GM18861 (cell line): ENCODE results near the gene ADM2.
A peak's percentile ranks its signal among the peaks of the same experiment; 100 is the strongest.

ENCODE experiments used
- ATAC-seq: cut with Tn5 transposase; IDR thresholded peaks from one replicate; pipeline ENCODE4 v1.9.1; 2021; ENCODE audit not compliant: unreplicated experiment

Gene ADM2

DNA sequence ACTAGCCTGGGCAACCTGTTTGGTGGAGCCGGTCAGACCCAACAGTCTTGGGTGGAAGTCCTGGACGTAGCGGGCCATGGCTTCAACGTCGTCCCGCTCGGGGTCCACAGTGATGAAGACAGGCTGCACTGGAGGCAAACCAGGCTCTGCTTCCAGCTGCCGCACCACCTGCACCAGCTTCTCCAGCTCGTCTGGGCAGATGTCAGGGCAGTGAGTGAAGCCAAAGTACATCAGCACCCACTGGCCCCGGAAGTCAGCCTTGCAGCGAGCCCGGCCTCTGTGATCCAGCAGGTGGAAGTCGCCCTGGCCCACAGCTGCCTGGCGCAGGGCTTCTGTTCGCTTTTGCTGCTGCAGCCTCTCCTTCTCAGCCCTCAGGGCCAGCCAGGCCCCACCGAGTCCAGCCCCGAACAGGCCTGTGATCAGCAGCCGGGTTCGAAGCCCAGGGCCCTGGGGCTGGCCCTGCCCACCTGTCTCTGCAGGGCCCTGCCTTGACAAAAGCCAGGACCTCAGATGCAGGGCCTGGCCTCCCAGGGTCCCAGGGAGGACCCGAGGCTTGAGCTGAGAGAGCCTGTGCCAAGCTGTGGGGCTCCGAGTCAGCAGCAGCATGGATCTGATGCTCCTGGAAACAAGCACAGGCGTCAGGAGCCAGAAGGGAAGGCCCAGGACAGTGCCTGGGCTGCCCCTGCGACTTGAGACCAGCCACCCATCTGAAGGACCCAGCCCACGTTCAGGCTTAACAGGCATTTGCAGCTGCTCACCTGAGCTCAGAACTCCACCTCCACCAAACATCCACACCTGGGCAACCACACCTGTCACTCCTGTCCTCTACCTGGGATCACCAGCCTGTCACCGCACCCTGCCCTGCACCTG lies 42.7 kb downstream of the ADM2 start:
- ATAC-seq: no peak

DNA sequence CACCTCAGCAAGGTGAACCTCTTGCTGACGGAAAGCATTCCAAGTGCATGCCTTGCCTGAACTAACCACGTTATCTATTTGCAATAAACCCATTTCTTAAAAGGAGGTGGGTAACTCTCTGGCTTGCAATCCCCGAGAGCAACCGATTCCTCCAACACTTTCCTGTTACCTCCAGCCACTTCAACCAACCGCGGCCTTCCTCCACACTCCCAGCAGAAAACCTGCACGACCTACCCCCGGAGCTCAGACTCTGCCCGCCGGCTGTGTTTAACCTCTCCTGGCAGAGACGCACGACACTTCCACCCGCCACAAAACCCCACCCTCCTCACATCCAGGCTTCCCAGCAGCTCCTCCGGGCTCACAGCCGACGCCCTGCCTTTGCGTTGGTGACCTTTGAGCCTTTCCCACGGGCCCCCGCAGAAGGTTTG lies 43.3 kb downstream of the ADM2 start:
- ATAC-seq: no peak

DNA sequence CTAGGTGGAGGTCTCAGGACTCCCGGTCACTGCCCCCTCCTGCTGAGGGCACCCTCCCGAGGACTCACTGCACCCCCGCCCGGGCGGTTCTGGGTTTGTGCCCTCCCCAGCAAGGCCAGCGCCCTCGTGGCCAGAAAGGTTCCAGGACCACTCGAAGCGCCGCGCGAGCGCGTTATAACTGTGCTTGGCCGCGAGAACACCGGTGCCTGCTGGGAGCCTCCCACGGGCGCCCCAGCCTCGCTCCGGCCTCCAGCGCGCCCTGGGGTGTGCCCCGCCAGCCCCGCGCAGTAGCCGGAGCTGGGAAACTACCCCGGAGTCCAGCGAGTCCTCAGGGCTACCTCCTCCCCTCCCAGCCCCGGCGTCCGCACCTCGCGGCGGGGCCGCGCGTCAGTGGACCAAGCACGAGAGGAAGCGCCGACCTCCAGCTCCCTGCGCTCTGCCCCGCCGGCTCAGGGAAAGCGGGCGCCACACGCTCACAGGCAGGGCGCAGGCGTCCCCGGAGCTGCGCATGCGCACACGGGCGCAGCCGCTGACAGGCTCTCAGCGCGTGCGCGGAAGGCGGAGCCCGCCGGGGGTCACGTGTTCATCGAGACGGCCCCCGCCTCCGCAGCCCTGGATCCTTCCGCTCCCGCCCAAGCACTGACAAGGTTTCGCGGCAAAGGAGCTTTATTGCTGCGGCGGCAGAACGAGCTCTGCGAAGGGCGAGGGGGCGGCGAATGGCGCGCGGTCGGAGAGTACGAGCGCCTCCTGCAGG lies 43.9 kb downstream of the ADM2 start, which contains the start of gene SCO2:
SCO2 (minus strand) TSS at position 495 of the 754 bp plus-strand sequence. CDS start 1,187 bp downstream, outside the sequence.
- peak; percentile 36 for ATAC-seq

DNA sequence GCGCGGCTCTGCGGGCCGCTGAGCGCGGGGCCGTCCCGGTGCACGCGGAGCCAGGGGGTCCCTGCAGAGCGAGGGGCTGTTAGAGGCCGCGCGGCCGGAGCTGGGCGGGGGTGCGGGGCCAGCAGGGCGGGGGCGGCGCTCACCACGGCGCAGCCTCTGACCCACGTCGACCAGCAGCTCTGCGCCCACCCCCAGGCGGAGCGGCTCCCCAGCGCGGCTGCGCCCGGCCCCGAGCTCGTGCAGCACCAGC lies 44.4 kb downstream of the ADM2 start:
- ATAC-seq: no peak

DNA sequence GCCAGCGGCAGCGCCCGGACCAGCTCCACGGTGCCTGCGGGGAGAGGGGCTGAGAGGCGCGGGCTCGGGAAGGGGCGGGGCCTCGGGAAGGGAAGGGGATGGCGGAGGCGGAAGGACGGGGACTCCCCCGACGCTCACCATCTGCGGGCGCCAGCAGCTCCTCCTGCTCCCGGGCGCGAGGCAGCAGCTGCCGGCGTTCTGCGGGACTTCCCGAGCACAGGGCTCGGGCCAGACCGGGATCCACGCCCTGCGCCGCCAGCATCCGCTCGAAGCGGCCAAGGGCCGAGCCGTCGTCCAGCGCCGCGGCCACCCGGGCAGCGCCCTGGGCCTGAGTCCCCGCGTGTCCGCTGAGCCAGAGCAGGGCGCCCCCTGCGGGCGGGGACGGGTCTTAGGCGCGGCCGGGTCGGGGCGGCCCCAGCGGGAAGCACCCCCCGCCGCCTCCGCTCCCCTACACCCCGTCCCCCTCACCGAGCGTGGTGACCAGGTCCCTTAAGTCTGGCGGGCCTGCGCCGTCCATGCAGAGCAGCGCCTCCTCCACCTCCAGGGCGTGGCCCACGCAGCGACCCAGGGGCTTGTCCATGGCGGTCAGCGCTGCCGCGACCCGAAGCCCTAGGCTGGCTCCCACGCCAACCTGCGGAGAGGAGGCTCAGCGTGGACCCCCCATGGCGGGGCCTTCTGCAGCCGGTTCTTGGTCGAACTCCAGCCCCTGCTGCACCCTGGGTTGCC lies 44.9 kb downstream of the ADM2 start:
- ATAC-seq: peak; percentile 19

DNA sequence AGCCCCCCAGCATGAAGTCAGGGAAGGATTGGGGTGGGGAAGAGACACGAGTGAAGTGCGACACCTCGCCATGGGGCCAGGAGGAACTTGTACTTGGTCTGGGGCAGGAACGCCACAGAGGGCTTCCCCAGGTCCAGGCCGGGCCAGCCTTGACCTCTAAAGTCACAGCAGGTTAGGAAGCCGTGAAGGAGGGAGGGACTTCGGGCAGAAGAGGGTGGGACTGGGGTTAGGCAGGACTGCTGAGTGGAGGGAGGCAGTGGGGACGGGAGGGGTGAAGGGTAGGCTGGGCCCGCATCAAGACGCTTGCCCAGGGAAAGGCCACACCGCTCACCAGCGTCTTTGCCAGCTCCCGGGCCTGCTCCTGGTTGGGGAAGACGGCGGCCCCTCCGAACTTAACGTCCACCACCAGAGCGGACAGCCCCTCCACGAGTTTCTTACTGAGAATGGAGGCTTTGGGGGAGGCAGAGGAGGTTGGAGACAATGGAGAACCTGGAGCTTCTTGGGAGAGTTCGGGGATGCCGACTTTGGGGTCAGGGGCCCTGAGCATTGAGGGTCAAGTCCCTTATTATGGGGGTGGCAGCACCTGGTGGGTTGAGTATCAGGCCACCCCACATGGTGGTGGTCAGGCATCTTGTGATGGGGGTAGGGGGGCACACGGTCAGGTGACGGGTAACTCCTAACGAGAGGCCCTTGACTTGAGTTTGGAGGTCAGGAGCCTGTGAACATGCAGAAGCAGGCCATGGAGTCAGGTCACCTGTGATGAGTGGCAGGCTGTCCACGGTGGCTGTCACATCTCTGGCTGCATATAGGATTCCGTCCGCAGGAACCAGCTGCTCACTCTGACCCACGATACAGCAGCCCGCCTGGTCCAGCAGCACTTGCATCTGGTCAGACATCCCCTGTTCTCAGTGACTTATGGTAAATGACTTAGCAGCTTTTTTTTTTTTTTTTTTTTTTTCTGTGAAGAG lies 45.8 kb downstream of the ADM2 start:
- no peak for ATAC-seq

DNA sequence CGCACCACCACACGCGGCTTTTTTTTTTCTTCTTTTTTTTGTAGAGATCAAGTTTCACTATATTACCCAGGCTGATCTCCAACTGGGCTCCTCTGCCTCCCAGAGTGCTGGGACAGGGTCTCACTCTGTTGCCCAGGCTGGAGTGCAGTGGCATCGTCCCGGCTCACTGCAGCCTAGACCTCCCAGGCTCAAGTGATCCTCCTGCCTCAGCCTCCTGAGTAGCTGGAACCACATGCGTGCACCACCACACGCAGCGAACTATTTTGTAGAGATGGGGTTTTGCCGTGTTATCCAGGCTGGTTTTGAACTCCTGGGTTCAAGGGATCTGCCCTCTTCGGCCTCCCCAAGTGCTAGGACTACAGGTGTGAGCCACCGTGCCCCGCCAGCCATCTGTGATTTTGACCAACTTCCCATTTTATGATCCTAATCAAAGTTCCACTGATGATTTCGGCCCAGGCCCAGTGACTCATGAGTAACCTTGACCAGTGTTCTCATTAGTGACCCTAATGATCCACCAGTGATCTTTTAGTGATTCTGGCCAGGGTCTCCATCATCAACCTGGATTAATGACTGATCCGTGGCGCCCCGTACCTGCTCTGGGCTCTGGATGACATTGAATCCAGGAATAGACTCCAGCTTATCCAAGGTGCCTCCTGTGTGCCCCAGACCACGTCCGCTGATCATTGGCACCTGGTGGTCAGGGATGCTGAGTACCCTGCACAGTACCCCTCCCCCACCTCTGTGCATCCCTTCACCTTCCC lies 46.8 kb downstream of the ADM2 start:
- no peak for ATAC-seq

DNA sequence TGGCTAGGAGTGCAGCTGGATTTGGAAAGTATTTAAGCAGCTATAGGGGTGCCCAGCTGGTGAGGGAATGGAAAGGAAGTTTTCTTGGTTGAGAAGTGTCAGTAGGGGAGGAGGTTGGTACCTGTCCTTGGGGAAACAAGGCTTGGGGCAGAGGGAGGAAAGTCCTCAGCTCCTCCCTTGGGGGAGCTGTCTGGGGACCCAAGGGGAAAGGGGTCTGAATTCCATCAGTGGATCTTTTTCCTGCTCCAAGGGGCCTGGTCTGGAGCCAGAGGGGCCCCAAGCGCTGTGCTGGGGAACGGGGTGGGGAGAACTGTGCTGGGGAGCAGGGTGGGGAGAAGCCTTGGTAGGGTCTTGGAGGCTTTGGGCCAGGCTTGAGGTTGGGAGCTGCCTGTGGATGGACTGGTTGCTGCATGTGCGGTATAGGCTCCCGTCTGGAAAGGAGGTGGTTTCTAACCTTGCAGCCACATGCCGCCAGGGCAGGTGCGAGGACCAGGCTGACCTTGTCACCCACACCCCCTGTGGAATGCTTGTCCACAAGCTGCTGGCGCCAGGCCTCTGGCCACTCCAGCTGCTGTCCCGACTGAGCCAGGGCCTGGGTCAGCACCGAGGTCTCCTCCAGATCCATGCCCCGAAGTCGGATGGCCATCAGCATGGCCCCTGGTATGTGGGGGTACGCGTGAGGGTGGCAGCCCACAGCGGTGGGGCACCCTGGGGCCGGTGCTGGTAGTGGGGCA lies 47.5 kb downstream of the ADM2 start:
- ATAC-seq: no peak

DNA sequence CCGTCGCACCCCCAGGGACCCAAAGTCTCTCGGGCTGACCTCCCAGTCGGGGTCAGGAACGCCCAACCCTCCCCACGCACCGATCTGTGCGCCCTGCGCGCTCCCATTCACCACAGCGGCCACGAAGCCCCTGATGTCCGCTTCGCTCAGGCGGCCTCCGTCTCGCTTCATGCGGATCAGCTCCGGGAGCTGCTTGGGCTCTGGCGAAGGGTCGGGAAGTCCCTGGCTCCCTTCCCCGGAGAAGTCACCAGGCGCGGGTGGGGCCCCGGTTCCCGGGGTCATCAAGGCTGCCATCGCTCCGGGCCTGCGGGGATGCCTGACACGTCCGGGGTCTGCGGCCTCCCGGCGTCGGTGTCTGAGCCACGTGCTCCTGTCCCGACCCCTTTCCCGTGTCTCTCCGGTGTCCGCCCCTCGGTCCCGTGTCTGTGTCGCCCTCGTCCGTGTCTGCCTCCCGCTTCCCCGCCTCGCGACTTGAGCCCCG lies 48.1 kb downstream of the ADM2 start:
- ATAC-seq: no peak

DNA sequence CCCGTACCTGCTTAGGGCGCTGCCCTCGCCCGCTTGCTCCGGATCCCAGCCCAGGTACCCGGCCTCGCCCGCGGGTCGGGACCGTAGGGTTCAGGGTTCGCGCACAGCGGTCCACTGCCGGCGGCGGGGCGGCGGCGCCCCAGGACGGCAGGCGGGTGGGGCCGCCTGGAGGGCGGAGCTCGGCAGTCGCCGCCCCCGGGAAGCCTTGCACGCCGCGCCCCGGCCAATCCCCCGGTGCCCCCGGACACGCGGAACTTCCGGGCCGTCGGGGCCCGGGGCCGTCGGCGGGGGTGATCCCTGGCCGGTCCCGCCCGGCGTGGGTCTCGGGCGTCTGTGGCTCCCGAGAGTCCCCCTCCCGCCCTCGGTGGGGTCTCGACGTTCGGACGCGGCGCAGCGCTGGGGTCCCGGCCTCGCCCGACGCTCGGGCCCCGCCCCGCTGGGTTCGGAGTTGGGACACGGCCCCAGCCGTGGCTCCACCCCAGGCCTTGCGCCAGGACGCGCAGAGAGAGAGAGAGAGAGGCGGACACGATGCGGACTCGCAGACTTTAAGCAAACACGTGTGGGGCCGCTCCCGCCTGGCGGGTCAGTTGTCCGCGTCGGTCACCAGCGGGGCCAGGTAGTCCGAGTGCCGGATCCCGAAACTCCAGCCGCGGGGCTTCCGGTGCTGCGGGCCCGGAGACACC lies 48.7 kb downstream of the ADM2 start, which contains the start of gene TYMP:
TYMP (minus strand) TSS at position 116 of the 683 bp plus-strand sequence. CDS start 303 bp downstream, outside the sequence.
- no peak for ATAC-seq

DNA sequence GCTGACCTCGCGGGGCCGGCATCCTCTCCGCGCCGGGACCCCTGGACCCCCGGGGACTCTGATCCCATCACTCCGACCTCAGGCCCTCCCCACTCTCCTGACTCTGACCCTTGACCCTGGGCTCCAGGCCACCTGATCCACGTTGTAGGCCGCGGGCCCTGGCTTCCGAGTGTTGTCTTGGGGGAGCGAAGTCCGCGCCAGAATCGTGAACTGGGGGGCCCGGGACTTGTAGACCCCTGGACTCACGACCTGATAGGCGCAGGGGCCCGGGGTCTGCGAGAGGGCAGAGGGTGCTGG lies 49.2 kb downstream of the ADM2 start:
- ATAC-seq: no peak

DNA sequence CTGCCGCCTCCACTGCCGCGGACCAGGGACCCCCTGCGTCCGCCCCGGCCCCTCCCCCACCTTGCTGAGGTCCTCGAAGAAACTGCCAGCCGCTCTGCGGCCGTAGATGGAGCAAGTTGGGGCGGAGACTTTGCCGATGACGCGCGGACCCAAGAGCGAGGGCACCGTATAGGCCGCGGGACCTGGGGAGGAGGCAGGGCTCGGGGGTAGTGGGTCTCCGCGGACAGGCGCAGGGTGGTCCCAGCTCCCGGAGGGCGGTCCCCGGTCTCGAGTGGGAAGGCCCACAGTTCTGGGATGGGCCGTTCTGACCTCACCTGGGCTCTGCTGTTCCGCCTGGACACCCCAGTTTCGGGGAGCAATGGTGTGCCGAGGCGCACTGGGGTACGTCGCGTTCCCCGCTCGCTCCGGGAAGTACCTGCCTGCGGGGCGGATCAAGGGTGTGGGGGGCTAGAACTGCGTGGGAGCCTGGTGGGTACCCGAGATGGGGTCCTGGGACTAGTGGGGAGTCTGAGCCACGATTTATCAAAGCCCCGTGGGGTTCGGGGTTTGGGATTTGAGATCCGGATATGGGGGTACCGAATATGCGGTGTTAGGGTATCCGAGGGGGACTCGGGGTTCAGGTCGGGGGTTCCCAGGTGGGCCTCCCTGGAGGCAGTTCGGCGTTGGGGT lies 49.7 kb downstream of the ADM2 start:
- no peak for ATAC-seq

DNA sequence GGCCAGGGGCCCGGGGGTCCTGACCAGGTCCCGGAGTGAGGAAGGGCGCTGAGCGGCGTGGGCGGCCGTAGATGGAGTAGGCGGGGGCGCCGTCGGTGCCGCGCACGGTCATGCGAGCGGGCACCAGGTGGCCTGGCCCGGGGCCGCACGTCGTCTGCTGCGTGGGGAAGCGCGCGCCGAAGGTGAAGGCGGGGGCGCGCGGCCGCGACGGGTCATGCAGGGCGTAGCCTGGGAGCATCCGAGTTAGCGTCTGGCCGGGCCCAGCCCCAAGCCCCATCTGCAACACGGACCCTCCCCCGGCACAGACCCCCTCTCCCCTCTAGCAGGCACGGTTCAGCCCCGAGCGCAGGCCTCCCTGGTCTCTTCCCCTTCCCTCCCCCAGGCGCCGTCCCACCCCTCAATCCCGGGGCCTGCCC lies 50.2 kb downstream of the ADM2 start:
- ATAC-seq: no peak

DNA sequence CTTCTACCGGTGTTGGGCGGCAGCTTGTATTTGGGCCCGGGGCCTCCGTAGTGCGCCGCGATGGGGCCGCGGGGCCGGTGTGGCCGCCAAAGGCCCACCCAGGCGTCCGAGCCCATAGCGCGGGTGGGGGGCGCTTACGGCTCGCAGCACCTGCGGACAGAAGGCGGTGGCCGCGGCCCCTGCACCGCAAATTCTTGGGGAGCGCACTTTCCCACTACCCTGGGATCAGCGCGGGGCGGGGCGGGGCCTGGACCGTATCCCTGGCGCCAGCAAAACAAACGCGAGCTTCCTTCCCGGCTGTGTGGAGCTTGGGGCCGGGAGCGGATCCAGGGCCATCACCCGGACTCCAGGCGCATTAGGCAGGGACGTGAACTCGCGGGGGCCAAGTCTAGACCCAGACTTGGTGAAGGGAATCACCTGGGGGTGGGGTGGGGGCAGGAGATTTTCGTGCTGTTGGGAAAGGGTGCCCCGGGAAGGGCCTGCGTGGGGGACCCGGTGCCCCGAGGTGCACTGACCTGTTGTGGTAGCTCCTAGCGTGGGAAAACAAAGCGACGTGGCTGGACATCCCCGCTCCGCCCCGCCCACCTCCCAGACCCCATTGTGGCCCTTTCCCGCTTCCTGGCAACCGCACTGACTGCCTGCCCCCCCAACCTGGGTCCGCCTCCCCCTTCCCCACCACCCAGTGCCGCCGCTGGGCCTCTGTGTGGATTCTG lies 50.8 kb downstream of the ADM2 start:
- no peak for ATAC-seq

DNA sequence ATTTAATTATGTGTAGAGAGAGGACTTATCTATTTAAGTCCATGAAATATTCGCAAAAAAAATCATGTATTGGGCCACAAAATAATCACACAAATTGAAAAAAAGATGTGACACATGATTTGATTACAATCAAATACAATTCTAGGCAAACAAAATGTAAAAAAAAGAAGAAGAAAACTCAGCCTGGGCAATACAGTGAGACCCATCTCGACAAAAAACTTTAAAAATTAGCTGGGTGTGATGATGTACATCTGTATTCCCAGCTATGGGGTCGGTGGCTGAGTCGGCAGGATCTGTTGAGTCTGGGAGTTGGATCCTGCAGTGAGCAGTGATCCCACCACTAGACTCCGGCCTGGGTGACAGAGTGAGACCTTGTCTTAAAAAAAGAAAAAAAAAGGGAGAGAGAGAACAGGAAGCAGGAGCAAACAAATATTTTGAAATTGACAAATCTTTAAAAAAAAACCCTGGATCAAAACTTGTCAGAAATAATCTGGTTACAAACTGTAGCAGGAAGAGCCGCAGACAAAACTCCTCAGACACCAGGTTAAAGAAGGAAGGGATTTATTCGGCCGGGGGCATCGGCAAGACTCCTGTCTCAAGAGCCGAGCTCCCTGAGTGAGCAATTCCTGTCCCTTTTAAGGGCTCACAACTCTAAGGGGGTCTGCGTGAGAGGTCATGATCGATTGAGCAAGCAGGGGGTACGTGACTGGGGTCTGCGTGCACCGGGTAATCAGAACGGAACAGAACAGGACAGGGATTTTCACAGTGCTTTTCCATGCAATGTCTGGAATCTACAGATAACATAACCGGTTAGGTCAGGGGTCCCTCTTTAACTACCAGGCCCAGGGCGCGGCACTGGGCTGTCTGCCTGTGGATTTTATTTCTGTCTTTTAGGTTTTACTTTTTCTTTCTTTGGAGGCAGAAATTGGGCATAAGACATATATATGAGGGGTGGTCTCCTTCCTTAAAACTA lies 51.8 kb downstream of the ADM2 start:
- no peak for ATAC-seq
